ENCODE measurements around the gene IGSF10.

- TF ChIP-seq CTCF (IDR thresholded peaks at IDR 0.05 in 4 of 5, conservative IDR thresholded peaks at IDR 0.05 in 1 of 5) (no peak), POLR2A (IDR thresholded peaks at IDR 0.05) (no peak)
Observed at GRCh38 chr3:151478335-151478697, 17.5 kb upstream of the IGSF10 start.
